Parathyroid adenoma (tissue), 2 donors: ENCODE results near the gene ZBTB20.

ENCODE experiments used
- H2AFZ ChIP-seq: fragments of 300-600 bp; sonication (generic); one replicate; pipeline ENCODE4 v1.7.0; 2017; ENCODE audit warnings: antibody characterized with exemption, mild to moderate bottlenecking
- H3K27ac ChIP-seq: fragments of 300-600 bp; sonication (generic); one replicate; pipeline ENCODE4 v1.7.0; 2017
- H3K27me3 ChIP-seq: fragments of 300-600 bp; sonication (generic); one replicate; pipeline ENCODE4 v1.7.0; 2017; ENCODE audit warnings: low read length; ENCODE audit not compliant: control insufficient read depth, insufficient read depth
- H3K36me3 ChIP-seq: fragments of 300-600 bp; sonication (generic); one replicate; pipeline ENCODE4 v1.7.0; 2017; ENCODE audit warnings: low read length; ENCODE audit not compliant: control insufficient read depth, insufficient read depth
- H3K4me1 ChIP-seq: fragments of 300-600 bp; sonication (generic); one replicate; pipeline ENCODE4 v1.7.0; 2017; ENCODE audit warnings: control low read depth
- H3K4me2 ChIP-seq: fragments of 300-600 bp; sonication (generic); one replicate; pipeline ENCODE4 v1.7.0; 2017; ENCODE audit warnings: low read length
- H3K4me3 ChIP-seq: fragments of 300-600 bp; sonication (generic); one replicate; pipeline ENCODE4 v1.7.0; 2017; ENCODE audit warnings: low read depth, low read length
- H3K79me2 ChIP-seq: fragments of 300-600 bp; sonication (generic); one replicate; pipeline ENCODE4 v1.7.0; 2017; ENCODE audit warnings: control low read depth
- H3K9ac ChIP-seq: fragments of 300-600 bp; sonication (generic); one replicate; pipeline ENCODE4 v1.7.0; 2017; ENCODE audit warnings: mild to moderate bottlenecking
- H3K9me3 ChIP-seq: fragments of 300-600 bp; sonication (generic); one replicate; pipeline ENCODE4 v1.7.0; 2017; ENCODE audit warnings: low read length; ENCODE audit not compliant: control insufficient read depth
- CTCF ChIP-seq: fragments of 300-600 bp; sonication (generic); IDR thresholded peaks from one replicate; pipeline ENCODE4 v1.7.0; 2017; ENCODE audit warnings: antibody characterized with exemption, mild to moderate bottlenecking
- donor health status: primary hyperparathyroidism.

The ZBTB20 gene

GRCh38 chr3:114600571-114600970 lies 546.5 kb downstream of the ZBTB20 start:
- Histone ChIP-seq H3K9ac (no peak overlapping the region), H3K27me3 (no peaks in the 10 kb centered on the region), H3K4me2 (no peak overlapping the region), H3K36me3 (no peaks in the 10 kb centered on the region), H3K27ac (no peak overlapping the region), H3K4me3 (no peak overlapping the region), H2AFZ (no peak overlapping the region), H3K4me1 (peaks cover 5% of the 10 kb centered on the region), H3K9me3 (no peaks in the 10 kb centered on the region), H3K79me2 (no peaks in the 10 kb centered on the region)
- TF ChIP-seq CTCF, result no peak

- H2AFZ ChIP-seq, result no peak overlapping the region
- H3K9ac ChIP-seq, result no peak overlapping the region
- H3K36me3 ChIP-seq, result no peaks in the 10 kb centered on the region
- H3K27me3 ChIP-seq, result no peaks in the 10 kb centered on the region
- peaks cover 6% of the 10 kb centered on the region for H3K4me1 ChIP-seq
- H3K4me2 ChIP-seq, result no peak overlapping the region
- no peak for TF ChIP-seq CTCF
- H3K4me3 ChIP-seq, result no peak overlapping the region
- no peaks in the 10 kb centered on the region for H3K9me3 ChIP-seq
- H3K79me2 ChIP-seq, result no peaks in the 10 kb centered on the region
- no peak overlapping the region for H3K27ac ChIP-seq
Observed at GRCh38 chr3:114597871-114598270, 549.2 kb downstream of the ZBTB20 start.

- Histone ChIP-seq H2AFZ (no peak overlapping the region), H3K27ac (no peak overlapping the region), H3K36me3 (no peaks in the 10 kb centered on the region), H3K9ac (no peak overlapping the region), H3K4me3 (no peak overlapping the region), H3K4me2 (no peak overlapping the region), H3K4me1 (peaks cover 6% of the 10 kb centered on the region), H3K27me3 (no peaks in the 10 kb centered on the region), H3K9me3 (no peaks in the 10 kb centered on the region), H3K79me2 (no peaks in the 10 kb centered on the region)
- peak; percentile 5 for TF ChIP-seq CTCF
Observed at GRCh38 chr3:114597012-114597411, 550.1 kb downstream of the ZBTB20 start.

GRCh38 chr3:114596147-114596546 lies 550.9 kb downstream of the ZBTB20 start:
- H3K4me1 ChIP-seq, result peaks cover 6% of the 10 kb centered on the region
- no peaks in the 10 kb centered on the region for H3K79me2 ChIP-seq
- no peaks in the 10 kb centered on the region for H3K9me3 ChIP-seq
- H3K27ac ChIP-seq, result no peak overlapping the region
- H2AFZ ChIP-seq, result no peak overlapping the region
- H3K4me3 ChIP-seq, result no peak overlapping the region
- H3K36me3 ChIP-seq, result no peaks in the 10 kb centered on the region
- no peak for TF ChIP-seq CTCF
- H3K4me2 ChIP-seq, result no peak overlapping the region
- H3K9ac ChIP-seq, result no peak overlapping the region
- no peaks in the 10 kb centered on the region for H3K27me3 ChIP-seq

- H3K36me3 ChIP-seq, result no peaks in the 10 kb centered on the region
- H3K27ac ChIP-seq, result no peak overlapping the region
- H3K9me3 ChIP-seq, result no peaks in the 10 kb centered on the region
- H3K9ac ChIP-seq, result no peak overlapping the region
- peaks cover 6% of the 10 kb centered on the region for H3K4me1 ChIP-seq
- TF ChIP-seq CTCF, result no peak
- no peak overlapping the region for H3K4me3 ChIP-seq
- H3K4me2 ChIP-seq, result no peak overlapping the region
- no peaks in the 10 kb centered on the region for H3K79me2 ChIP-seq
- H3K27me3 ChIP-seq, result no peaks in the 10 kb centered on the region
- no peak overlapping the region for H2AFZ ChIP-seq
Observed at GRCh38 chr3:114595522-114596028, 551.5 kb downstream of the ZBTB20 start.
